Body of pancreas (tissue), 4 donors: Measurements from ENCODE around the gene CERT1. TPM values are rescaled to one million over a fixed set of nuclear protein-coding genes. Genes with fewer than 3 reads are reported as not detected.

Source experiments
- ATAC-seq: fragments of 150-250 bp; one replicate; pipeline ENCODE4 v1.9.1; 2016
- DNase-seq, 4 donors: peaks; one replicate each; pipeline ENCODE4 v3.0.0-alpha.2; 2019
- H3K27ac ChIP-seq, 4 donors: fragments of 200-600 bp; sonication (generic); 1 replicate in 3 of 4; 2 replicates in 1 of 4; pipeline versions ENCODE4 v1.5.1 to v1.6.1; 2016 to 2019; ENCODE audit warnings: mild to moderate bottlenecking in 1 of 4, mixed read lengths in 1 of 4, moderate library complexity in 1 of 4
- H3K27me3 ChIP-seq, 2 donors: fragments of 200-600 bp; sonication (generic); one replicate each; pipeline ENCODE4 v1.6.0; 2016; ENCODE audit warnings: mild to moderate bottlenecking in 1 of 2
- H3K36me3 ChIP-seq, 2 donors: fragments of 200-600 bp; sonication (generic); replicated peaks in 1 of 2; 2 replicates each; pipeline ENCODE4 v1.5.1; 2016; ENCODE audit warnings: low read depth in 2 of 2; ENCODE audit not compliant: insufficient read depth in 1 of 2
- H3K4me1 ChIP-seq: fragments of 200-600 bp; sonication (generic); one replicate; pipeline ENCODE4 v1.6.0; 2016
- H3K4me3 ChIP-seq, 2 donors: fragments of 200-600 bp; sonication (generic); 1 replicate in 1 of 2; 2 replicates in 1 of 2; pipeline ENCODE4 v1.5.1; 2016 to 2019
- H3K9me3 ChIP-seq, 3 donors: fragments of 200-600 bp; sonication (generic); 1 replicate in 2 of 3; 2 replicates in 1 of 3; pipeline ENCODE4 v1.5.1; 2016
- POLR2A ChIP-seq, 3 donors: fragments of 450-650 bp; IDR thresholded peaks; one replicate each; pipeline ENCODE4 v1.6.1; 2016; ENCODE audit warnings: antibody characterized with exemption in 3 of 3, mild to moderate bottlenecking in 2 of 3
- WGBS, 2 donors: methylation state at CpG; one replicate each; pipeline ENCODE4 v1.1.5; 2017; 5-methylcytosine and 5-hydroxymethylcytosine counted together
- intact Hi-C: fragments of 100-400 bp; cut with DNase I; formaldehyde crosslinking; loops from one replicate; pipeline ENCODE4 v1.15.1; 2023
- total RNA-seq, 2 donors: library from RNA; depleted of rRNA; stranded (reverse); fragments of >200 nt; gene quantifications; one replicate each; pipeline ENCODE4 v1.1.0, GENCODE V29; 2016
- TF ChIP-seq, protein P1 (sequence below), 7 experiments: fragments of 450-650 bp in 4 of 7; fragments of 200-600 bp in 3 of 7; sonication (generic) in 3 of 7; IDR thresholded peaks; one replicate each; pipeline ENCODE4 v1.5.1; 2016 to 2019; ENCODE audit warnings: antibody characterized with exemption in 7 of 7

CERT1 gene
- total RNA-seq, 2 donors from 2014 or later = 17.8 to 19.5 TPM

- WGBS, 2 donors = 85 to 92% methylated on average over 4 of the region's 4 CpGs
- no peak for DNase-seq
- no peaks in the 10 kb centered on the region for H3K27me3 ChIP-seq
- intact Hi-C loops = no loop called here
- peaks cover 0 to 4% of the 10 kb centered on the region in 2 donors for H3K36me3 ChIP-seq
- no peak overlapping the region for H3K27ac ChIP-seq
- H3K4me1 ChIP-seq = no peaks in the 10 kb centered on the region
- TF ChIP-seq, protein P1, sequence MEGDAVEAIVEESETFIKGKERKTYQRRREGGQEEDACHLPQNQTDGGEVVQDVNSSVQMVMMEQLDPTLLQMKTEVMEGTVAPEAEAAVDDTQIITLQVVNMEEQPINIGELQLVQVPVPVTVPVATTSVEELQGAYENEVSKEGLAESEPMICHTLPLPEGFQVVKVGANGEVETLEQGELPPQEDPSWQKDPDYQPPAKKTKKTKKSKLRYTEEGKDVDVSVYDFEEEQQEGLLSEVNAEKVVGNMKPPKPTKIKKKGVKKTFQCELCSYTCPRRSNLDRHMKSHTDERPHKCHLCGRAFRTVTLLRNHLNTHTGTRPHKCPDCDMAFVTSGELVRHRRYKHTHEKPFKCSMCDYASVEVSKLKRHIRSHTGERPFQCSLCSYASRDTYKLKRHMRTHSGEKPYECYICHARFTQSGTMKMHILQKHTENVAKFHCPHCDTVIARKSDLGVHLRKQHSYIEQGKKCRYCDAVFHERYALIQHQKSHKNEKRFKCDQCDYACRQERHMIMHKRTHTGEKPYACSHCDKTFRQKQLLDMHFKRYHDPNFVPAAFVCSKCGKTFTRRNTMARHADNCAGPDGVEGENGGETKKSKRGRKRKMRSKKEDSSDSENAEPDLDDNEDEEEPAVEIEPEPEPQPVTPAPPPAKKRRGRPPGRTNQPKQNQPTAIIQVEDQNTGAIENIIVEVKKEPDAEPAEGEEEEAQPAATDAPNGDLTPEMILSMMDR (IDR thresholded peaks at IDR 0.05) = no peak
- no peak for TF ChIP-seq POLR2A (IDR thresholded peaks at IDR 0.05)
- no peaks in the 10 kb centered on the region for H3K9me3 ChIP-seq
- no peak for ATAC-seq
- no peak overlapping the region for H3K4me3 ChIP-seq
Measured at GRCh38 chr5:75412111-75412990, 99.1 kb downstream of the CERT1 start.

GRCh38 chr5:75405296-75405695, 106.1 kb downstream of the CERT1 start:
- Histone ChIP-seq H3K27me3 (no peaks in the 10 kb centered on the region), H3K9me3 (no peaks in the 10 kb centered on the region), H3K4me3 (no peak overlapping the region), H3K27ac (no peak overlapping the region), H3K36me3 (no peaks in the 10 kb centered on the region), H3K4me1 (no peaks in the 10 kb centered on the region)
- intact Hi-C loops = no loop called here
- ATAC-seq = no peak
- WGBS, 2 donors = 83 to 91% methylated on average over 3 of the region's 3 CpGs
- TF ChIP-seq, protein P1 (IDR thresholded peaks at IDR 0.05) = no peak
- no peak for TF ChIP-seq POLR2A (IDR thresholded peaks at IDR 0.05)
- DNase-seq = no peak

- ATAC-seq (no peak), DNase-seq (no peak)
- 96% methylated on average over 3 of the region's 3 CpGs for WGBS, 2 donors
- Histone ChIP-seq H3K9me3 (no peaks in the 10 kb centered on the region), H3K4me3 (no peak overlapping the region), H3K36me3 (peaks cover 0 to 3% of the 10 kb centered on the region in 2 donors), H3K4me1 (no peaks in the 10 kb centered on the region), H3K27ac (no peak overlapping the region), H3K27me3 (no peaks in the 10 kb centered on the region)
- intact Hi-C loops = no loop called here
- TF ChIP-seq, protein P1 (IDR thresholded peaks at IDR 0.05) = no peak
- TF ChIP-seq POLR2A (IDR thresholded peaks at IDR 0.05) = no peak
Measured at GRCh38 chr5:75395277-75395676, 116.2 kb downstream of the CERT1 start.

- 88 to 95% methylated on average over 2 of the region's 2 CpGs for WGBS, 2 donors
- Histone ChIP-seq H3K4me3 (no peak overlapping the region), H3K36me3 (peaks cover 3 to 12% of the 10 kb centered on the region in 2 donors), H3K27ac (no peak overlapping the region), H3K4me1 (no peaks in the 10 kb centered on the region), H3K27me3 (no peaks in the 10 kb centered on the region), H3K9me3 (no peaks in the 10 kb centered on the region)
- intact Hi-C loops = no loop called here
- no peak for ATAC-seq
- DNase-seq = no peak
- TF ChIP-seq POLR2A (IDR thresholded peaks at IDR 0.05) = no peak
- TF ChIP-seq, protein P1 (IDR thresholded peaks at IDR 0.05) = no peak
Measured at GRCh38 chr5:75389430-75389829, 122.0 kb downstream of the CERT1 start.

DNA sequence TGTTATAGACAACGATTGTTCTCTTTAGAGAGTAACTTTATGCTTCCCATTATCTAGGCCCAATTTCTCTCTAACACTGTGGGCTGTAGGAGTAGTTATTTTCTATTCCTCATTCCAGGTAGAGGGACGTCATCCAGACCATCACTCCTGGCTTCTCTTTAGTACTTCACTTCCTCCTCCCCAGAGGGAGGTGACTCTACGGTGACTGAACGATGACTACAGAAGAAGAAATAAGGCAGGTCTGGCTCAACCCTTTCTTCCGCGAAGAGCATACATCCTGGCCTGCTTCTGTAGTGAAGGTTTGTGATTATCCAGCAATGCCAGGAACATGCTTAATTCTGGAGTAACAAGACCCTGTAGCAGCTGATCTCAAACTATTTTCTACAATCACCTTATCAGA, 123.6 kb downstream of the CERT1 start:
- peaks cover 3 to 12% of the 10 kb centered on the region in 2 donors for H3K36me3 ChIP-seq
- H3K27me3 ChIP-seq = no peaks in the 10 kb centered on the region
- intact Hi-C loops = no loop called here
- no peak for ATAC-seq
- 95% methylated on average over 6 of the region's 6 CpGs for WGBS, 2 donors
- no peaks in the 10 kb centered on the region for H3K4me1 ChIP-seq
- H3K27ac ChIP-seq = no peak overlapping the region
- TF ChIP-seq POLR2A (IDR thresholded peaks at IDR 0.05) = no peak
- TF ChIP-seq, protein P1 (IDR thresholded peaks at IDR 0.05) = no peak
- DNase-seq = no peak
- no peaks in the 10 kb centered on the region for H3K9me3 ChIP-seq
- no peak overlapping the region for H3K4me3 ChIP-seq
